Activated CD8-positive, alpha-beta memory T cell treated with anti-CD3 and anti-CD28 coated beads, Interleukin-2, amount 50 U/mL, for 24 hours (primary cell): ENCODE measurements around the gene SEC22B.
A peak's percentile ranks its signal among the peaks of the same experiment; 100 is the strongest.
"Not testable (repeated sequence)": the region's sequence is repeated elsewhere in the genome, so short reads cannot be mapped to it uniquely, and the experiment has no call there.

Experiments
- DNase-seq: peaks from one replicate; pipeline ENCODE4 v3.0.0-alpha.2; 2020; ENCODE audit errors: extremely low read depth

SEC22B gene

DNA sequence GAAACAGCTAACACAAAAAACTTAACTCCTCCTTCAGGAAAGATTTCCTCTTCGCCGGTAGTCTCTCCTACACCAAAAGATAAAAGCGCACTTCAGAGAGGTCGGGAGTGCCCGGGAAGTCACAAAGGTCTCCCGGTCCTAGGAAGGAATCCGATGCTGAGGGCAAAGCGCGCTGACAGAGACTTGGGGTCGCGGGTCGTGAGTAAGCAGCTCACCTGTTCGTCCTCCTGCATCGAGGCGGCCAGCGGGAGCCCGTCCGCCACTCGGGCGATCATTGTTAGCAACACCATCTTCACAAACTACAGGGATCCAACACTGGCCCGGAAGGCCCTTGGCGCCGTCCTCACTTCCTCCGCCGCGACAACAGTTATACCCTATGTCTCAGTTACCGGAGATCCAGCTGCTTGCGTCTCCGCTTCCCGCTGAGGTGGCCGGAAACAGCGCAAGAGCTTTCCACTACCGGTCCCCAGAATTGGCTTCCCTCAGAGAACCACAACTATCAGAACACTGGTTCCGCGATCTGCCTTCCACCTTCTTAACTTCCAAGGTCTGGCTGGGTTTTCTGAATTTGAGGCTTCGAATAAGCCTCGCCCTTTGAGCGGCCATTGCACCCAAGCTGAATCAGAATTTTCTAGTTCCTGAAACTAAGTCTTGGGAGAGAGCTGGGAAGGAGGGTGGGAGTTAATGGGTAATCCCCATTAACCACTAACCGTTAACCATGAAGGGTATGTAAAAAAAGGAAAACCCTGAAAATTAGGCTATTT lies at the start of gene SEC22B:
SEC22B (minus strand) TSS at position 429 of the 764 bp plus-strand sequence; CDS start at position 290, 139 bp downstream.
- DNase-seq: peak; percentile 82

DNA sequence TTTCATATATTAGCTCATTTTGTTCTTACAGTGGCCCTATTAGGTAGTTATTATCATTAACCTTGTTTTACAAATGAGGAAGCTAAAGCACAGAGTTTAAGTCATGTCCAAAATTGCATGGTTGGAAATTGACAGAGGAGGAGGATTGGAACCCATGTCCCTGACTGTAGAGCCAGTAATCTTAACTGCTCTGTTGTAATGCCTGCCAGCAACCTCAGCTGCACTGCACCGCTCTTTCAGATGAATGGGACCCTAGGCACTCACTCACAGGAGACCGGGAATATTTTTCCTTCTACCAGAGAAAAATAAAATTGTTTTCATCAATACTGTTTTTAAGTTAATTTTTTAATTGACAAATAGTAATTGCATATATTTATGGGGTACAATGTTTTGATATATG lies 41.6 kb upstream of the SEC22B start:
- not testable (repeated sequence) for DNase-seq

DNA sequence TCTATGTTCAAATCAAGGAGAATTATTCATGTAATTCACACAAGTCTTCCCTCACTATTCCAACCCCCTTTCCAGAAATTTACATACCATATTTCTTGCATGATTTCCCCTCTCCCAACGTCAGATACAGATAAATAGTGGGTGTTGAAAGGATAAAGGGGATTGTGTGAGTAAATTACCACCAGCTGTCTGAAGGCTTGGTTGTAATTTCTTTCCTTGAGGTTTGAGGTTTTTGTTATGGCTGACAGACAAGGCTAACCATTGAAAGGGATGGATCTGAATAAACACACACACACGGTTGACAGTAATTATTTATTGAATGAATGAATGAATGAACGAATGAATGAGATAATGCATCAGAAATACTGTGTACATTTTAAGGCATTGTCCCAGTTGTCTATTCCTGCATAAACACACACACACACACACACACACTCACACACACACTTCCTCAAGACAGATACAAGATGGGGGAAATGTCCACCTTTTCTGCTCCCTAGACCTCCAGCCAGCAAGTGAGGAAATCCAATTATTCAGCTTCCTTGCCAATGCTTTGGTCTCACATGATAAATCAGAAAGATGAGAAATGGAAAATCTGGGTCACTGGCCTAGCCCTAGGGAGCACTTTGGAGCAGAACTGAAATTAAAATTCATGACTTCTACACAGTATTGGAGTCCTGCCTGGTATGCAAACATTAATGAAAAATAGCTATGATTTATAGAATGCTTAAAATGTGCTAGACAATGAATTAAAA lies 41.0 kb upstream of the SEC22B start:
- not testable (repeated sequence) for DNase-seq

DNA sequence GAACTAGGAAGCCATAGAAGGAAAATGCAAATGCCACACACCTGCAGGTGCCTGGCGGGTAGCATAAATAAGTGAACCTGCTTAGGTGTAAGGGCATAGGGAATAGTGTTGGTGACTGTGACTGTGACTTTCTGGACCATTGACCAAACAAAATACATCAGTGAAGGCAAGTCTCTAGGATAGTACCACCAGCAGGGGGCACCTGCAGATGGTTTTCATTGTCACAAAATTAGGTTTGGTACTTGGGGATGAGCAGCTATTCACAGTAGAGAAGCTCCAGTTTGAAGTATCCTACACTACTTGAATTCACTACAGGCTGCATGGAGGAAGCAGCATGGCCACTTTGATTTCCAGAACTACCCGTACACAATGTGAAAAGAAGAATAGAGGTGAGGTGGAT lies 37.3 kb upstream of the SEC22B start:
- not testable (repeated sequence) for DNase-seq

DNA sequence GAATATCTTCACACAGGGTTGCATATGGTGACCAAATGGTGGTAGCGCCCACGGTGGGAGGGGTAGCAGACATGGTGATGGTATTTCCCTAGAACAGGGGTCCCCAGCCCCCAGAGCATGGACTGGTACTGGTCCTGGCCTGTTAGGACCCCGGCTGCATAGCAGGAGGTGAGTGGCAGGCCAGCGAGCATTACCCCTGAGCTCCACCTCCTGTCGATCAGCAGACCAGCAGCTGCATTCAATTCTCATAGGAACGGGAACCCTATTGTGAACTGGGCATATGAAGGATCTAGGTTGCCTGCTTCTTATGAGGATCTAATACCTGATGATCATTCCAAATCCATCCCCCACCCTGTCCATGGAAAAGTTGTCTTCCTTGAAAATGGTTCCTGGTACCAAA lies 34.4 kb upstream of the SEC22B start:
- not testable (repeated sequence) for DNase-seq

DNA sequence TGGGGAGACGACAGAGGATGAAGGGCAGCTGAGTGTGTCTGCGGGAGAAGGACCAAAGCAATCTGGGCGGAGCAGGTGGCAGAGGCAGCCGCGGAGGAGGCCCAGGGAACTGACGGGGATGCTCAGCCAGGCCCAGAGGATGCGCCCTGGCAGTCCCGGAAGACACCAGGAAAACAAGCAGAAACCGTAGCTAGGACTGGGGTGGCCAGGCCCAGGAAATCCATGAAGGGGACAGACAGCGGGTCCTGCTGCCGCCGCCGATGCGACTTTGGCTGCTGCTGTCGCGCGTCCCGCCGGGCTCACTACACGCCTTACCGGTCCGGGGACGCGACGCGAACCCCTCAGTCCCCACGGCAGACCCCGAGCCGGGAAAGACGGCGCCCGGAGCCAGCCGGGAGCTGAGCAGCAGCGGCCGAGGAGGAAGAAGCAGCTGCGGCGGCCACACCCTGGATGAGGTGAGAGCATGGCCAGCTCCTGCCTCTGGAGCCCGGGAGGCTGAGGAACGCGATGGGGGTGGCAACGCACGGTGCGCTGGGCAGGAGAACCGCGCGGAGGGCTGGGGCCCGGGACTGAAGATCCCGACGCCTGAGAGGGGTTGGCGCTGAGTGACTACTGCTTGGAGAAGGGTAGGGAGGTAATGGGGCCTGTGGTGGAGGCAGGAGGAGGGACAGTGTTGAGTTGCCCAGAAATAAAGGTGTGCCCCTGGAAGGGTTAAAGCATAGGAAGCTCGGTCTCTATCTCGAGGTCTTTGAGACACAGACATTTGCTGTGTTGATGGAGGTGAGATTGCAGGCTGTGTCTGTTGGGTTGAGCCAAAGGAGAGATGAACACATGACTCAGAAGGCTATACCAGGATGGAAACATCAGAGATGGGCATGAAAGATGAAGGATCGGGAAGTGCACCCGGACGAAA lies 20.8 kb upstream of the SEC22B start:
- DNase-seq: not testable (repeated sequence)

DNA sequence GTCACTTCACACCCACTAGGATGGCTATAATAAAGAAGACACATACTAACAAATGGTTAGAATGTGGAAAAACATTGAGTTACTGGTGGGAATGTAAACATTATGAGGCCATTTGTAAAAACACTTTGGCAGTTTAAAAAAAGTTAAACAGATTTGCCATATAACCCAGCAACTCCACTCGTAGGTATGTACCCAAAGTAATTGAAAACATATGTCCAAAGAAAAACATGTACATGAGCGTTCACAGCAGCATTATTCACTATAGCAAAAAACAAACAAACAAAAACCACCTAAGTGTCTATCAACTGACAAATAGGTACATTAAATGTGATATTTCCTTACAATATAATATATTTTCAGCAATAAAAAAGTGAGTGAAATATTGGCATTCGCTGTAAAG lies 12.3 kb upstream of the SEC22B start:
- not testable (repeated sequence) for DNase-seq

DNA sequence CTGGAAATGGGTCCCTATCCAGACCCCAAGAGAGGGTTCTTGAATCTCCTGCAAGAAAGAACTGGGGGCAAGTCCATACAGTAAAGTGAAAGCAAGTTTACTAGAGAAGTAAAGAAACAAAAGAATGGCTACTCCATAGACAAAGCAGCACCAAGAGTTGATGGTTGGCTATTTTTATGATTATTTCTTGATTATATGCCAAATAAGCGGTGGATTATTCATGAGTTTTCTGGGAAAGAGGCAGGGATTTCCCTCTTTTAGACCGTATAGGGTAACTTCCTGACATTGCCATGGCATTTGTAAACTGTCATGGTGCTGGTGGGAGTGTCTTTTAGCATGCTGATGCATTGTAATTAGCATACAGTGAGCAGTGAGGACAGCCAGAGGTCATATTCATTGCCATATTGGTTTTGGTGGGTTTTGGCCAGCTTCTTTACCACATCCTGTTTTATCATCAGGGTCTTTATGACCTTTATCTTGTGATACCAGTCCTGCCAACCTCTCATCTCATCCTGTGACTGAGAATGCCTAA lies 5.9 kb upstream of the SEC22B start:
- not testable (repeated sequence) for DNase-seq

DNA sequence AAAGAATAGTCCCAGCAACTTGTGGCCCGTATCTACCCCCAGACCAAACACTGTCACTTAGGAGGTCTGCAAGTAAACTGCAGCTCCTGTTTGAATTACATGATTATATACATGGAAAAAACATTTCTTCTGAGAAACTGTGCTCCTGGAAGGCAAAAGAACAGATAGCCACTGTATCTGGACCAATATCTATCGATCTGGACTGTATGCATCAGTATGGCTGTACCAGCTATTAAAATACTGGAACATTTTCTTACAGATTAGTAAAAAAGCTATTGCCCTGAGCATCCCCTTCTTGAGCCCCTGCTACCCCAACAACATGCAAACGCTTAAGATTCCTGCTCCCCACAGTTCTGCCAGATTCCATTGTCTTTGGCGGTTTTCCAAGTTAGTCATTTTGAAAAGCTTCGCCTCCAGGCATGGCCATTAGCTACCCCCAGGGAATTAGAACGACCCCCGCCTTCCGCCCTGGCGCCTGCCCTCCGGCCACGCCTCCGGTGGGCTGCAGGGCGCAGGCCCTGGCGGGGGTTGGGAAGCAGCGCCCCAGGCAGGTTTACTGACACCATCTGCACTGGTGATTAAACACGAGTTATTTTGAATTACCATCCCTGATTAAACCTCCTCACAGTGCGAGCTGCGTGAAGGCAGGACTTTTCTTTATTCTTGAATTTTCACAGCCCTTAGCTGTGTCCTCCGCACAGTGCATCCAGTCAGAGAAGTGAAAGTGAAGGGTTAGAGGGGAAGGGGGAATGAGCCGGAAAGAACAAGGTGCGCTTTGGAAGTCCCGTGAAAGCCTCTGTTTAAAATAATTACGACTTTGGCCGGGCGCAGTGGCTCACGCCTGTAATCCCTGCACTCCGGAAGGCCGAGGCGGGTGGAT lies 3.7 kb upstream of the SEC22B start:
- not testable (repeated sequence) for DNase-seq

DNA sequence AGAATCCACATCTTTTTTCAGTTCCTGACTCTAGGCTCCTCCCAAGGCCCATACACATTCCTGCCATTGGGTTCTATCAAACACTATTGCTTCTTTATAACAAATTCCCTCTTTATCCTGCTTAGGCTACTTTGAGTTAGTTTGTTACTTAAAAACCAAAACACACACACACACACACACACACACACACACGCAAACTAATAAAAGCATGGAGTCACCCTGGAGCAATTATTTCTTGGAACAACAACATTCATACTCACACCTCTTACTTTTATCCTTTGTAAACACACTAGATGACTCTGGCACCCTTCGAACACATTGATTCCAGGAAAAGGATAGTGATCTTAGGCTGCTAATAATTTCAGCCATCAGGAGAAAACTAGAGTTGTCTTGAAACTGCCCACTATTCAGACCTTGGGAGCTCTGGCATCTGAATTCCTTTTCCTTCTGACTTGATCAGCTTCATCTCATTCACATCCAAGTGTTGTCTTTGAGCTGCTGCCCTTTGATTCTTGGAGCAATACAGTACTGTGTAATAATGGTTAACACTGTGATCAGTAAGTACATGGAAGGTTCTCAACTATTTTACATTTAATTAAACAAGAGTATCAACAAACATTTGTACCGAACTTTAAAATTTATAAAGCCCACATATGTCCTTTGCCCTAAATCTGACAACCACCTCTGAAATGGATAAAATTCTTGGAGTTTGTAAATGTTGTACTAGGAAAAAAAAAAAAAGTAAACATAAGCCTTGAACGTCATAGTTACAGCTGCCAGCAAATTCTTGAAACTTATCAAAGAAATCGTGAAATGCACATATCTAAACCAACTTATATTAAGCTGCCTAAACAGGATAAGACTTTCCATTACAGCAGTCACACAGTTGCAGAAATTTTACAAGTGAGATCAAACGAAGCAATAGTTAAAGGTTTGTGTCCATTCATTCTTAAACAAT lies 2.8 kb upstream of the SEC22B start:
- no peak for DNase-seq

DNA sequence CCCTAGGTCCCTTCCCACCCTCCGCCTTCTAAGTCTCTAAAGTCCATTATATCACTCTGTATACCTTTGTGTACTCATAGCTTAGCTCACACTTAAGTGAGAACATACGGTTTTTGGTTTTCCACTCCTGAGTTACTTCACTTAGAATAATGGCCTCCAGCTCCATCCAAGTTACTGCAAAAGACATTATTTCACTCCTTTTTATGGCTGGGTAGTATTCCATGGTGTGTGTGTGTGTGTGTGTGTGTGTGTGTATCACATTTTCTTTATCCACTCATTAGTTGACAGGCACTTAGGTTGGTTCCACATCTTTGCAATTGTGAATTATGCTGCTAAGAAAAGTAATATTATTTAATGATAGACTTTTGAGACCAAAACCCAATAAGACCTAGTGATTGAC lies 1.7 kb upstream of the SEC22B start:
- DNase-seq: not testable (repeated sequence)

DNA sequence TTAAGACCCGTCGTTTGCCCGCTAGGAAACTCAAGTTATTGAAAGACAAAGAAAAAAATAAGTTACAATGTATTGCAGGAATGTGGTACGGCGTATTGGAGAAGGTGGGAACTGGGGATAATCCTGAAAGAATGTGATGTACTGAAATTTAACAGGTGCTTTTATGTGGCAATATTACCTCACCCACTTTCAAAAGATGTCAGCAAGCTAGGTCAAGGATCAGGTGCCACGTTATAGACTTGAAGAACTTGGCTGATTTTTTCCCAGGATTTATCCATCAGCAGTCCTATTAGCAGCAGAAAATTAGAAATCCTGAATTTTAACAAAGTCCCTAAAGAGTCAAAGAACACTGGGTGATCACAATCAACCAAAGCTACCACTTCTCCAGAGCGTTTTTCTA lies 632 bp downstream of the SEC22B start:
- DNase-seq: not testable (repeated sequence)

DNA sequence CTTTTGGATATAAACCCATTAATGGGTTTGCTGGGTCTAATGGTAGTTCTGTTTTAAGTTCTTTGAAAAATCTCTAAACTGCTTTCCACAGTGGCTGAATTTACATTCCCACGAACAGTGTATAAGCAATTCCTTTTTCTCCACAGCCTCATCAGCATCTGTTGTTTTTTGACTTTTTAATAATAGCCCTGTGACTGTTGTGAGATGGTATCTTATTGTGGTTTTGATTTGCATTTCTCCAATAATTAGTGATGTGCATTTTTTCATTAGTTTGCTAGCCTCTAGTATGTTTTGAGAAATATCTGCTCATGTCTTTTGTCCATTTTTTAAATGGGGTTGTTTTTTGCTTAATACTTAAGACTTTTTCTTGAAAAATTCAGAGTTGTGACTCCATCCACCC lies 11.6 kb downstream of the SEC22B start:
- not testable (repeated sequence) for DNase-seq

DNA sequence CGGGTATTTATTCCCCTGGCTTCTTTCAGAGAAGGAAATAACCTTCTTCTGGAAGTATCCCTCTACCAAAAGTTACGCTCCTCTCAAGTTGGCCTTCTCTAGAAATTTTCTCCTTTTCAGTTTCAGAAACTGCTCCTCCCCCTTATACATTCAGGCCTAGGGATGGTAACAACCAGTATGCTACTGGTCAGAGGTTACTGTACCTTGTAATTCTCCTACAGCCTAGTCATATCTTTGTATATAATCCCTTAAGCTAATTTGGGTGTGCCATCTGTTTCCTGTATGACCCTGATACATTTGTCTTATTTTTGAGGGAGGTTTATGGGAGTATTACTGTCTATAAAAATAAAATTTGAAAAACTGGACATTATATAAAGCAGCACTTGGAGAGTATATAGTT lies 14.3 kb downstream of the SEC22B start:
- DNase-seq: not testable (repeated sequence)

DNA sequence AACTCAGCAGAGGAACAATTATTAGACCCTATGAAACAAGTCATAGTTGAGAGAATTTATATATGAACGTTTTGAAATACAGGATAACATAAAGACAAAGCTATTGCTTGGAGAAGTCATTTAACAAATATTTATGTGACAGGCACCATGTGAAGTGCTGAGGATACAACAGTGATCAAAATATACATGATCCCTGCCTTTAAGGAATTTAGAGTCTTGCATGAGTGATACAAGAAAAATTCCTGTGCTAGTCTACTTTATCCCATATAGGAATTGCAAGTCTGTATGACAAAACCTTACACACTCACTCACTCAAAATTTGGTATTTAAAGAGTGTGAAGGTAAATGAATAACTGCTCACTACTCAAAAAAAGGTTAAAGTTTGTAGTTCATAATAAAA lies 17.8 kb downstream of the SEC22B start:
- DNase-seq: not testable (repeated sequence)

DNA sequence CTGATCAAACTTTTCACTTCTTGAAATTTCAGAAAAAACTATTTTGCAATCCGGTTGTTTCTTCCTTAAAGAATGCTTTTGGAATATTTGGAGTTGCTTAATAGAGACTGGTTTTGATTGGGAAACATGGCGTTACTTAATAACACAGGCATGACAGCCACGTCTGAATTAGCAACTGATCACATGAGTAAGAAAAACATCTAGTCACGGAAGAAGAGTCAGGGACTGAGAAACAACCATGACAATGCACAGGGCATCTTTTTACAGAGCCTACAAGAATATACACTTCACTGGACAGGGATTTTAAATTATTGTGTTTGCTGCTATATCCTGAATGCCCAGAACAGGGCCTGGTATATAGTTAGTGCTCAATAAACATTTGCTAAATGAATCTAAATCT lies 18.2 kb downstream of the SEC22B start:
- DNase-seq: not testable (repeated sequence)

DNA sequence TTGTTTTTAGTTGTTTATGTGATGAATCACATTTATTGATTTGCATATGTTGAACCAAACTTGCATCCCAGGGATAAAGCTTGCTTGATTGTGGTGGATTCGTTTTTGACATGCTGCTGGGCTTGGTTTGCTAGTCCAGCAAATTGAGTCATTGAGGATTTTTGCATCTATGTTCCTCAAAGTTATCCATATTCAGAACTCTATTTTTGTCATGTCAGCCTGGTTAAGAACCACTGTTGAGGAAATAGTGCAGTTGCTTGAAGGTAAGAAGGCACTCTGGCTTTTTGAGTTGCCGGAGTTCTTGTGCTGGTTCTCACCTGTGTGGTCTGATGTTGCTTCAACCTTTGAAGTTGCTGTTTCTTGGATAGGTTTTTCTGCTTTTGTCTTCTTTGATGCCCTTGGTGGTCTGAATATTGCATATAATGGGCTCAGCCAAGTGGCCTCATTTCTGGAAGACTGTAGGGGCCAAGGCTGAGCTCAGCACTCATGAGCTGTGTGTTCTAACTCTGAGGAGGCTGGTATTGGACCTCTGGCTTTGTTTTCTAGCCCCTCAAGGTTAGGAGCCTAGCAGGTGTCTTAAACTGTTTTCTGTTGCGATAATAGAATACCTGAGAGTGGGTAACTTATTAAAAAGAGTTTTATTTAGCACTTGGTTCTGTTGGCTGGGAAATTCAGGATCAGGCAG lies 26.0 kb downstream of the SEC22B start:
- DNase-seq: not testable (repeated sequence)

DNA sequence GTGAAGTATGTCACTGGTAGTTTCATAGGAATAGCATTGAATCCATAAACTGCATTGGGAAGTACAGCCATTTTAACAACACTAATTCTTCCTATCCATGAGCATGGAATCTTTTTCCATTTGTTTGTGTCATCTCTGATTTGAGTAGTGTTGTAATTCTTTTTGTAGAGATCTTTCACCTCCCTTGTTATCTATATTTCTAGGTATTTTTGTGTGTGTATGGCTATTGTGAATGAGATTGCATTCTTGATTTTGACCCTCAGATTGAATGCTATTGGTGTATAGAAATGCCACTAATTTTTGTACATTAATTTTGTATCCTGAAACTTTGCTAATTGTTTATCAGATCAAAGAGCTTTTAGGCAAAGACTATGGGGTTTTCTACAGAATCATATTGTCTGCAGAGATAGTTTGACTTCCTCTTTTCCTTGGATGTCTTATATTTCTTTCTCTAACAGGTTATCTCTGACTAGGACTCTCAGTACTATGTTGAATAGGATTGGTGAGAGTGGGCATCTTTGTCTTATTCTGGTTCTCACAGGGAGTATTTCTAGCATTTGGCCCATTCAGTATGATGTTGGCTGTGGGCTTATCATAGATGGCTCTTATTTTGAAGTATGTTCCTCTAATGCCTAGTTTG lies 26.8 kb downstream of the SEC22B start:
- DNase-seq: not testable (repeated sequence)
